Activated CD8-positive, alpha-beta T cell treated with anti-CD3 and anti-CD28 coated beads for 36 hours (primary cell): Measurements from ENCODE around the gene CAMTA1. TPM values are rescaled to one million over a fixed set of nuclear protein-coding genes. Genes with fewer than 3 reads are reported as not detected.

Experiments used
- ATAC-seq: fragments of 200-7000 bp; cut with Tn5 transposase; one replicate; pipeline ENCODE4 v1.10.0; 2021; ENCODE audit warnings: mild to moderate bottlenecking, moderate library complexity
- CTCF ChIA-PET: fragments of 350-600 bp; sonication (Branson Sonifier 250); formaldehyde crosslinking; loops from one replicate; lab custom pipeline; 2021; ENCODE audit warnings: antibody characterized with exemption; lab: Charles Lee
- POLR2A ChIA-PET: fragments of 350-600 bp; sonication (Branson Sonifier 250); formaldehyde crosslinking; loops from one replicate; lab custom pipeline; 2021; ENCODE audit warnings: antibody characterized with exemption; lab: Charles Lee
- DNase-seq: peaks from one replicate; pipeline ENCODE4 v3.0.0-alpha.2; 2020
- H3K27ac Mint-ChIP-seq: one replicate; pipeline ENCODE4 v1.8.0; 2021; ENCODE audit warnings: mild to moderate bottlenecking, mixed read lengths
- H3K27me3 Mint-ChIP-seq: one replicate; pipeline ENCODE4 v1.8.0; 2021; ENCODE audit warnings: mixed read lengths
- H3K36me3 Mint-ChIP-seq: one replicate; pipeline ENCODE4 v1.8.0; 2021; ENCODE audit warnings: low read depth, mixed read lengths
- H3K4me1 Mint-ChIP-seq: one replicate; pipeline ENCODE4 v1.8.0; 2021; ENCODE audit warnings: low read depth, mixed read lengths
- H3K4me3 Mint-ChIP-seq: one replicate; pipeline ENCODE4 v1.8.0; 2021; ENCODE audit warnings: mild to moderate bottlenecking, moderate library complexity, mixed read lengths
- H3K9me3 Mint-ChIP-seq: one replicate; pipeline ENCODE4 v1.8.0; 2021; ENCODE audit warnings: mixed read lengths
- CTCF ChIP-seq: fragments of 200-600 bp; IDR thresholded peaks from one replicate; pipeline ENCODE4 v1.8.0; 2022; ENCODE audit warnings: antibody characterized with exemption, mild to moderate bottlenecking
- intact Hi-C: fragments of 100-400 bp; cut with micrococcal nuclease; formaldehyde crosslinking; loops from one replicate; pipeline ENCODE4 v1.10.0; 2022
- total RNA-seq, 2 experiments: library from RNA; stranded (reverse); gene quantifications; one replicate each; pipeline ENCODE4 v1.2.3, GENCODE V29; 2021

Gene CAMTA1
- total RNA-seq, 2 experiments from 2014 or later: 67.7 to 70.9 TPM

GRCh38 chr1:7388488-7389185, 603.4 kb downstream of the CAMTA1 start:
- DNase-seq: no peak
- H3K27me3 Mint-ChIP-seq: peaks cover 2% of the 10 kb centered on the region
- no peak for ATAC-seq
- ChIA-PET CTCF (no interaction called here), POLR2A (no interaction called here)
- no peaks in the 10 kb centered on the region for H3K9me3 Mint-ChIP-seq
- H3K4me1 Mint-ChIP-seq: no peaks in the 10 kb centered on the region
- H3K4me3 Mint-ChIP-seq: no peak overlapping the region
- no peak for TF ChIP-seq CTCF
- no peaks in the 10 kb centered on the region for H3K36me3 Mint-ChIP-seq
- no peak overlapping the region for H3K27ac Mint-ChIP-seq
- intact Hi-C loops: no loop called here

GRCh38 chr1:7389201-7389905, 604.1 kb downstream of the CAMTA1 start:
- no peak for ATAC-seq
- Mint-ChIP-seq H3K9me3 (no peaks in the 10 kb centered on the region), H3K27ac (no peak overlapping the region), H3K4me1 (no peaks in the 10 kb centered on the region), H3K27me3 (peaks cover 4% of the 10 kb centered on the region), H3K4me3 (no peak overlapping the region), H3K36me3 (no peaks in the 10 kb centered on the region)
- intact Hi-C loops: no loop called here
- TF ChIP-seq CTCF: no peak
- POLR2A ChIA-PET: no interaction called here
- CTCF ChIA-PET: no interaction called here
- DNase-seq: no peak

- no peaks in the 10 kb centered on the region for H3K4me1 Mint-ChIP-seq
- ChIA-PET CTCF (no interaction called here), POLR2A (no interaction called here)
- TF ChIP-seq CTCF: no peak
- DNase-seq: no peak
- H3K4me3 Mint-ChIP-seq: no peak overlapping the region
- ATAC-seq: no peak
- H3K27me3 Mint-ChIP-seq: peaks cover 4% of the 10 kb centered on the region
- intact Hi-C loops: no loop called here
- H3K27ac Mint-ChIP-seq: no peak overlapping the region
- no peaks in the 10 kb centered on the region for H3K9me3 Mint-ChIP-seq
- H3K36me3 Mint-ChIP-seq: no peaks in the 10 kb centered on the region
These were observed 604.8 kb downstream of the CAMTA1 start for GRCh38 chr1:7389906-7390603.

- Mint-ChIP-seq H3K4me1 (no peaks in the 10 kb centered on the region), H3K27ac (no peak overlapping the region), H3K4me3 (no peak overlapping the region), H3K36me3 (no peaks in the 10 kb centered on the region), H3K9me3 (peaks cover 3% of the 10 kb centered on the region), H3K27me3 (peaks cover 7% of the 10 kb centered on the region)
- intact Hi-C loops: no loop called here
- POLR2A ChIA-PET: no interaction called here
- no peak for TF ChIP-seq CTCF
- CTCF ChIA-PET: no interaction called here
- DNase-seq (no peak), ATAC-seq (no peak)
These were observed 605.3 kb downstream of the CAMTA1 start for GRCh38 chr1:7390604-7391000.

- Mint-ChIP-seq H3K9me3 (peaks cover 7% of the 10 kb centered on the region), H3K4me3 (no peak overlapping the region), H3K4me1 (no peaks in the 10 kb centered on the region), H3K27me3 (peaks cover 13% of the 10 kb centered on the region), H3K36me3 (no peaks in the 10 kb centered on the region), H3K27ac (no peak overlapping the region)
- ChIA-PET POLR2A (no interaction called here), CTCF (no interaction called here)
- intact Hi-C loops: no loop called here
- DNase-seq (no peak), ATAC-seq (no peak)
- no peak for TF ChIP-seq CTCF
These were observed 607.9 kb downstream of the CAMTA1 start for GRCh38 chr1:7393136-7393535.
